NCI-H82 treated with DMSO at 0.1 percent for 48 hours (cell line): Measurements from ENCODE around the gene PRIM2.
"Not testable (repeated sequence)": the region's sequence is repeated elsewhere in the genome, so short reads cannot be mapped to it uniquely, and the experiment has no call there.

ENCODE experiments used
- DNase-seq: peaks from one replicate; lab custom pipeline; 2025; ENCODE audit not compliant: unreplicated experiment; lab: John Stamatoyannopoulos, UW

PRIM2 gene

DNA sequence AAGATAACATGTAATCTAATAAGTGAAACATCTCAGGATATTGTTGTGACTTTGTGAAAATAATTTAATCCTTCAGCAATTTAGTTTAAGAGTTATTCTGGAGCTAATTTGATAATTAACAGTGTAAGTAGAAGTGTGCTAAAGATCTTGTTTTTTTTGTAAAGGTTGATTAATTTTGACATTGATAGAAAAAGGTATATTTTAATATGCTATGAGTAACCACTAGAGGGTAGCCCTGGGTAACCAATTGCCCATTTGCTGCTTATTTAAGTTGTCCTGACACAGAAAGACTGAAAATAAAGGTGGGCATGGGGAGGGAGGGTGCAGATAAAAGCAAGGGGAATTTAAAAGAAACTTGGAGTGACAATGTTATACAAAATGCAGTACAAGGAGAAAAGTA, 262.1 kb downstream of the PRIM2 start:
- not testable (repeated sequence) for DNase-seq

DNA sequence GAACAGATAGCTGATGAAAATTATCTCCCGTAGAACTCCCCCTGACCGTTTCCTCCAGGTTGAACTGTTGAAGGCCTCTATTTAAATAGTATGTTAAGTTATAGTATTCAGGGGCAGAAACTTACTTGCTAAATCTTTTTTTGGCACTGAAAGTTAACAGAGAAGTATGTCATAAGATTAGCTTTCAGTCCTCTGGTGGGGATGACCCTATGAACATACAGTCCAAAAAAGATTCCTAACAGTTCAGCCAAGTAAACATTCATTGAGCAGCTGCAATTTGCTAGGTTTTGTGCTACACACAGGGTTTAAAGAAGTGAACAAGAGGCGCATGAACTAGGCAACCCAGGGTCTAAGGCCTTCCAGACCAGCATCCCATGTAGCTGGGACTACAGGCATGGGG, 264.2 kb downstream of the PRIM2 start:
- not testable (repeated sequence) for DNase-seq

DNA sequence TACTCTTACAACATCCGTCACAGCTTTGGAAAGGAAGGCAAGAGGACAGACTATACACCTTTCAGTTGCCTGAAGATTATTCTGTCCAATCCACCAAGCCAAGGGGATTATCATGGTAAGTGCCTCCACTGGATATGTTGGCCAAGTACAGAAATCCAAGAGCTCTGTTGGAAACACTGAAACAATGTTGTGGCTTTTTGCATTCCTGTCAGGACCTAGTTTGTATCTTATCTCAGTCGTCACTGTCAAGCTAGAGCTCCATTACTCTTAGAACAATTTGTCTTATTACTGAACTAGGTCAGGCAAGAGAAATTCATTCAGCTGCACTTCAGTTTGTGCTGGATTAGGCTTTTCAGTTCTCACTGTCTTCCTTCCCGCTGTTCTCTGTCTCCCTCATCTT, 283.7 kb downstream of the PRIM2 start:
- DNase-seq = not testable (repeated sequence)

DNA sequence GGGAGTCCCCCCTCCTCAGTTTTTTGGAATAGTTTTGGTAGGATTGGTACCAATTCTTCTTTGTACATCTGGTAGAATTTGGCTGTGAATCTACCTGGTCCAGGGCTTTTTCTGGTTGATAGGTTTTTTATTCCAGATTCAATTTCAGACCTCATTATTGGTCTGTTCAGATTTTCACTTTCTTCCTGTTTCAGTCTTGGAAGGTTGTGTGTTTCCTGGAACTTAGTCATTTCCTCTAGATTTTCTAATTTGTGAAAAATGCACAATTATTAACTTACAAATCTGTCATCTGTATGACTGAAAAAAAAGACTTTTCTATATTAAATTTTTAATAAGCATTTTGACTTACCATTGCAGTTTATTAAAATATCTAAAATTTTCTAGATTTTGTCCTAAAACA, 287.9 kb downstream of the PRIM2 start:
- DNase-seq = not testable (repeated sequence)

DNA sequence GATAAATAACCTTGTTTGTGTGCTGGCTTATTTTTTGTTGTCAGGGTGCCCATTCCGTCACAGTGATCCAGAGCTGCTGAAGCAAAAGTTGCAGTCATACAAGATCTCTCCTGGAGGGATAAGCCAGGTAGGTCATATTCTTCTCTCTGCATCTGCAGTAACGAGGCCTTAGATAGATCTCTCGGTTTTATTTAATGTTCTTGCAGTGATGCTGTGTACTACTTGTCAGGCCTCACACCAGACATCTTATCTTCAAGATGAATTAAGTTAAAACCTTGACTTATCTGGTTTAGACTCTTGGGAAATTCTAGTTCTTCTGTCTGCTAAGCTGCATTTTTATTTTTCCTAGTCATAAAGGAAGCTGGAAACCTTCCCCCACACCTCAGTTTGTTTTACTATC, 288.9 kb downstream of the PRIM2 start:
- not testable (repeated sequence) for DNase-seq

DNA sequence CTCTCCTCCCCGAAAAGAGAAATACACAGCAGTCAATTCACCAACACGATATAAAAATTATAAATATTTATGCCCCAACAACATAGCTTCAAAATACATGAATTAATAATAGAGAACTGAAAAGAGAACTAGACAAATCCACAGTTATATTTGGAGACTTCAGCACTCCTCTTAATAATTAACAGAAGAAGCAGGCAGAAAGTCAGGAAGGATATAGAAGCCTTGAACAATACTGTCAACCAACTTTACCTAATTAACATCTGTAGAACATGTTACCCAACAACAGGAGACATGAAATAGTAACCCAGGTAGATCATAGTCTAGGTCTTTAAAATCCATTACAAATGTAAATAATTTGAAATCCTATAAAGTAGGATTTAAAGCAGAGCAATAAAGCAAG, 293.2 kb downstream of the PRIM2 start:
- not testable (repeated sequence) for DNase-seq

DNA sequence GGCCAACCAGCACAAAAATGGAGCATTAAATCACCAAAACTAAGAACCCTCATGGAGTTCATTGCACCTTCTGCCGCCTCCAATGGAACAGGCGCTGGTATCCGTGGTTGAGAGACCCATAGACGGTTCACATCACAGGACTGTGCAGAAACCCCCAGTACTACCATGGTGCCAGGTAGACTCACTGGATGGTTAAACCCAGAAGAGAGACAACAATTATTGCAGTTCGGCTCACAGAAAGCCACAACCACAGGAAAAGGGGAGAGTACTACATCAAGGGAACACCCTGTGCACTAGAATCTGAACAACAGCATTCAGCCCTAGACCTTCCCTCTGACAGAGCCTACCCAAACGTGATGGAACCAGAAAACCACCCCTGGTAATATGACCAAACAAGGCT, 301.5 kb downstream of the PRIM2 start:
- DNase-seq = not testable (repeated sequence)

DNA sequence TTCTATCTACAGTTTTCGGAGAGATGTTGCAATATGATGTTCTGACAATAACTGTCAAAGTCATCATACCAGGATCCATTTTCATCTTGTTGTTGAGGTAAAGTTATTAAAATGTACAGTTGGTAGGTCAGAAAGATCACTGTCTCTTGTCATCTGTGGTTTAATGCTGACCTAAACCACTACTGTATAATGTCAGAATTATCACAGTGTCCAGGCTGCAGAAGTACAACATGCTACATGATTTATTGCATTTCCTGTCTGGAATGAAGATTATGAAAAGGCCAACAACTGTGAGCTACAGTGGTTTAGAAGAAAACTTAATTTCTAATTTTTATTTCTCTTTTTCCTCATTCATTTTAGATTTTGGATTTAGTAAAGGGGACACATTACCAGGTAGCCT, 314.3 kb downstream of the PRIM2 start:
- not testable (repeated sequence) for DNase-seq

DNA sequence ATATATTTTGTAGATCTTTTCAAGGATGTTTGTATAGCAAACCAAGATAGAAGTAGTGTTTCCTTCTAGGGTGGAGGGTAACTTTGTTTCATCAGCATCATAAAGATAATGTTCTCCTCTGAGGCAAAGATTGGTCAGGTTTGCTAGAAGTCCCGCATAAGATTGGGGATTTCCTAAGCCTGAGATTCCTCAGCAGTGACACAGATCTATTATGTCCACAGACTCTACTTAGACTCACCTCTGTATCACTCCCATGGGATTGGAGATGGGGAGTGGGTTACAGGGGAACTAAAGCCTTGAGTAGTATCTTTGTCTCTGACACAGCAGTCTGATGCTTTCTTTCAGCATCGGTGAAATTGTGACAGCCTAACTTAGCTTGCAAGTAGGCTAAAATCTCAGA, 341.1 kb downstream of the PRIM2 start:
- DNase-seq = not testable (repeated sequence)

DNA sequence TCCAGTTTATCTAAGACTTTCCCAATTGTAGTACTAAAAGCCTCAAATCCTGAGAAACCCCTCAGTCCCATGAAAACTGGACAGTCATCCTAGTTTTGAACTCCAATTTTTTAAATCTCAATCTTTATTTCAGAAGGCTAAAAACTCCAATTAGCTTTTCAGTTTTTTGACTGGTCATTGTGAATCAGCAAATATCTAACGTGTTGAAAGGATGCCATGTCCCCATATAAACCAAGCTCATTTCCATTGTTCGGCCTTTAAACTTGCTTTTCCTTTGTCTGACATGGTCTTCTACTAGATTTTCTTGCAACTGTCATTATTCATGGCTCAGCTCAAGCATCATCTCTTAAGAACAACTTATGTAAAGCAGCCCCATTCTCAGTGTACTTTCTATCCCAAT, 342.4 kb downstream of the PRIM2 start:
- not testable (repeated sequence) for DNase-seq

DNA sequence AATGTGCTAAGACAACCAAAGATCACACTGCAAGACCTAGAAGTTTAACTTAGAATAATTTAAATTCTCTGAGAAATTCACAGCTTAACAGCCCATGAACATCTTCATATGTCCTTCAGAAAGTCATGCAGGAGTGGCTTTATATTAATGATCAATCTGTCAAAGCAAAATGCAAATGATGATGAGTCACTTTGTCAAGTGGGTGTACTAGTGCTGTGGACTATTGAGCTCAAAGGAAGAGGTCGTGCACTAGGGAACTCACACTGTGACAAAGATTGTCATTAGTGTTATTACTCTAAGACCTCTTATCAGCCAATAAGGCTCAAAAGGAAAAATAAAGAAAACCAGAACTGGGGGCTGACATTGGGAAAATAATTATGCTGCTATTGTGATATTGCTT, 343.5 kb downstream of the PRIM2 start:
- DNase-seq = not testable (repeated sequence)

DNA sequence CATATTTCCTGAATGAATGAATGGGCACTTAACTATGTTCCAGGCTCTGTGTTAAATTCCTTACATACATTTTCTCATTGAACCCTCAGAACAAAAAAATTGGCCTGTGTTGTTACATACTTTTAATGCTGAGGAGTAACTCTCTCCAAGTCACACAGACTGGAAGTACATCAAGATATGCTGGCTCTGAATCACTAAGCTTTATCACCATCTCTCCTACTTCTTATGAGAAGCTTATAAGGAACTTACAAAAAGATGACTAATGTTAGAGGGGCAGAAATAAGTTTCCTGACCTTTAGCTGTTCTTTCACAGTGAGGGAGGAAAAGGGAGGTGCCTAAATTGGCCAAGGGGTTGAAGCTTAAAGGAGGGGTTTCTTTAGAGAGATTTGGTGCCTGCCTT, 350.7 kb downstream of the PRIM2 start:
- DNase-seq = not testable (repeated sequence)

DNA sequence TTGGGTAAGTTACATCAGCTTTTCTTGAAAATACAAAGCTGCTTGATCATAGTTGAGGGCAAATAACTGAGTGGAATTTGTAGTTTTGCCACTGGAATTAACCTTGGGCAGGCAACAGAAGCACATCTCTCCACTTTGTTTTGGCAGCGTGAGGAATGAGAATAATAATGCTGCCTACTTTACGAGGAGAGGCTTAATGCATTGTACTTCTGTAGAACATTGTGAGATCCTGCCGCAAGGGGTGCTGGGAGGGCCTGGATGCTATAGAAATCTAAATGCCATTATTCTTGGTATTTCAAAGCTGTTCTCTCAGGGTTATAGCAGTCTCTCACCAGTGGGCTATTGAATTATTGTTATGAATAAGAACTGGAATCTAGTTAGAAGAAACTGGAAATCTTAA, 353.8 kb downstream of the PRIM2 start:
- not testable (repeated sequence) for DNase-seq

DNA sequence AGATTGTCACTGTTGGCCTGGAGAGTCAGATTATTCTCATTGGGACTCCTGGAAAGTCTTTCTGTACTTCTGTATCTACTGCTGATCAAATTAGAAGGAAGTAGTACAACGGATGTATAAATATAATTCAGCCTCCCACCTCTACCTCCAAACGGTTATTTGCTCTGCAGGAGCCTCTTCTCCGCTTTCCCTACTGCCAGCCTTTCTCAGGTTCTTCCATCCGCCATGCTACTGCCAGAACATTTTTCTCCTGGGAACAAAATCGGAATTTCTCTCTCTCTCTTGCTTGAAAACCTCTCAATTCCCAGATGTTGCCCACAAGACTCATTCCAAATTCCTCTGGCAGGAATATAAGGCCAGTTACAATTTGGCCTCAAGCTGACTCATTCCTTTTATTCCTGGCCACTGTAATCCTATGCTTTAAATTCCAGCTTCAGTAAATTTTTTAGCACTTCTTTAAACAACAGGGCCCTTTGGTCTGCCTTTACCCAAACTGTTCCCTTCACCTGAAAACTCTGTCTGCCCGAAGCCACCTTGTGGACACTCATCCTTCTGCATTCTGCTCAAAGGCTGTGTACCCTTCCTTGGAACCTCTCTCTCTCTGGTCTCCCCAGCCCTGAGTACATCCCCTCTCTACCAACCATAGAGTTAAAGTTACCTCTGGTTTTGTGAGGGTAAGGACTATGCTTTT, 354.7 kb downstream of the PRIM2 start:
- not testable (repeated sequence) for DNase-seq

DNA sequence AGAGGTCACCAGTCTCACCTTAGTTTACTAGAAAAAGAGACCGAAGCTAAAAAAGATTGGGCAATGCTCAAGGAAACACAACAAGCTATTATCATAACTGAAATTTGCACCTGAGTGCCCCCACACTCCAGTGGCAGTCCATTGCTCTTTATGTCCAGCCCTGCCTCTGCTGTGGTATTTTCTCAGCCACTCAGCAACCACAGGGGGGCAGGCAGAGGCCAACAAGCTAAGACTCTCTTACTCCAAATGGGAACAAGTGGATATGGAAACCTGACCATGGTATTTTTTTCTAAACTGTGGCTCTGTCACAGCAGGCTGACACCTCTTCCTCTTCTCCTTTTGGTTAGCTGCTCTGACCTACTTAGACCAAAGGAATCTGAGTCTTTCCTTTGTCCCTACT, 355.9 kb downstream of the PRIM2 start:
- not testable (repeated sequence) for DNase-seq

DNA sequence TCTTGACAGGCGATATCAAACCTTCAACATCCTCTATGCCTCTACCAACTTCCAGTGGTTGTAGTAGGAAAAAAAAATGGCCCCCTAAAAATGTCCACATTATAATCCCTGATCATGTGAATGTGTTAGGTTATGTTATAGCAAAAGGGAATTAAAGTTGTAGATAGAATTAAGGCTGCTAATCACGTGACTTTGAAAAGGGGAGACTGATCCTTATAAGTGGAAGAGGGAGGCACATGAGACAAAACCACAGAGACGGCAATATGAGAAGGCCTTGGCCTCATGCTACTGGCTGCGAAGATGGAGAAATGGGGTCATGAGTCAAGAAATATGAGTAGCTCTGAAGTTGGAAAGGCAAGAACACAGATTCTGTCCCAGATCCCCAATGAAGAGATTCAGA, 358.0 kb downstream of the PRIM2 start:
- not testable (repeated sequence) for DNase-seq

DNA sequence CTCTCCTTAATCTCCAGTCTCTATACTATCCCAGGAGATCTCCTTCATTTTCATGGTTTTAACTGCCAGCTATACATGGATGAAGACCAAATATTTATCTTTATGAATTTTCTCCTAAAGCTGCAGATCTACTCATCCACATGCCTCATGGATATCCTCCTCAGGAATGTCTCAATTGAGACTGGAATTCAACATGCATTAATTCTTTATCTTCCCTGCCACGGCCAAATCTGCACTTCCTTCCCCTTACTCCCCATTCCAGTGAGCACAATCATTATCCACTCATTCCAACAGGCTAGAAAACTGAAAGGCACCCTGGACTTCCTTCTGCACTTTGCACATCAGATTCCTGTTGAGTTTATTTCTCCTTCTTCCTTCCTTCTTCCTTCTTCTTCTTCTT, 379.0 kb downstream of the PRIM2 start:
- not testable (repeated sequence) for DNase-seq
